HEK293 (cell line): ENCODE data around the gene NCLN.

ENCODE experiments used
- CTCF ChIA-PET: fragments of 350-600 bp; formaldehyde crosslinking; extraction: SDS; loops from one replicate; lab custom pipeline; 2021; ENCODE audit warnings: antibody characterized with exemption; lab: Yijun Ruan, JAX
- POLR2A ChIA-PET: fragments of 300-600 bp; formaldehyde crosslinking; extraction: SDS; loops from one replicate; lab custom pipeline; 2020; ENCODE audit warnings: antibody characterized with exemption, inconsistent platforms; lab: Yijun Ruan, JAX
- H3K27ac ChIP-seq: fragments of 200-500 bp; sonication (Bioruptor generic); 2 replicates; pipeline ENCODE4 v1.5.1; 2014; ENCODE audit warnings: low read depth, low read length, control low read depth, inconsistent platforms; ENCODE audit errors: extremely low read depth
- H3K36me3 ChIP-seq, 2 experiments: fragments of 200-500 bp in 1 of 2; sonication (Bioruptor generic) in 1 of 2; 1 replicate in 1 of 2; 2 replicates in 1 of 2; pipeline ENCODE4 v1.5.1; 2014 to 2017; ENCODE audit warnings: inconsistent platforms in 2 of 2, low read length in 2 of 2; ENCODE audit not compliant: control insufficient read depth in 2 of 2, insufficient read depth in 1 of 2
- H3K4me1 ChIP-seq: fragments of 200-500 bp; sonication (Bioruptor generic); 2 replicates; pipeline ENCODE4 v1.5.1; 2014; ENCODE audit warnings: mild to moderate bottlenecking, low read length, inconsistent platforms; ENCODE audit not compliant: control insufficient read depth, insufficient read depth
- H3K4me3 ChIP-seq: 2 replicates; pipeline ENCODE4 v1.5.1; 2011; ENCODE audit warnings: low read depth, mild to moderate bottlenecking, control low read depth, low read length, moderate library complexity
- H3K9me3 ChIP-seq: fragments of 200-500 bp; sonication (Bioruptor generic); 2 replicates; pipeline ENCODE4 v1.5.1; 2014; ENCODE audit warnings: low read depth, low read length, inconsistent platforms; ENCODE audit not compliant: control insufficient read depth, insufficient read depth
- GLIS1 ChIP-seq: fragments of 450-650 bp; formaldehyde crosslinking; IDR thresholded peaks from 2 replicates; pipeline ENCODE4 v1.5.1; 2016; ENCODE audit warnings: missing biosample characterization, missing genetic modification characterization
- GLIS2 ChIP-seq: fragments of 450-650 bp; formaldehyde crosslinking; IDR thresholded peaks from 2 replicates; pipeline ENCODE4 v1.5.1; 2016; ENCODE audit warnings: missing biosample characterization, missing genetic modification characterization
- SP2 ChIP-seq: fragments of 450-650 bp; formaldehyde crosslinking; IDR thresholded peaks from 2 replicates; pipeline ENCODE4 v1.5.1; 2016; ENCODE audit warnings: missing biosample characterization, missing genetic modification characterization
- TRIM28 ChIP-seq: IDR thresholded peaks from 2 replicates; pipeline ENCODE4 v1.6.1; 2011; ENCODE audit warnings: low read length, control low read depth, borderline replicate concordance
- ZFP37 ChIP-seq: fragments of 450-650 bp; formaldehyde crosslinking; IDR thresholded peaks from 2 replicates; pipeline ENCODE4 v1.5.1; 2016; ENCODE audit warnings: missing biosample characterization, missing genetic modification characterization
- ZFP69B ChIP-seq: fragments of 450-650 bp; formaldehyde crosslinking; IDR thresholded peaks from 2 replicates; pipeline ENCODE4 v1.5.1; 2016; ENCODE audit warnings: missing biosample characterization, missing genetic modification characterization
- ZNF223 ChIP-seq: fragments of 450-650 bp; formaldehyde crosslinking; IDR thresholded peaks from 2 replicates; pipeline ENCODE4 v1.5.1; 2016; ENCODE audit warnings: missing biosample characterization, missing genetic modification characterization
- ZNF335 ChIP-seq: fragments of 450-650 bp; formaldehyde crosslinking; conservative IDR thresholded peaks from 2 replicates; pipeline ENCODE4 v1.5.1; 2016; ENCODE audit warnings: missing biosample characterization, missing genetic modification characterization
- ZNF416 ChIP-seq: fragments of 450-650 bp; formaldehyde crosslinking; IDR thresholded peaks from 2 replicates; pipeline ENCODE4 v1.5.1; 2016; ENCODE audit warnings: missing biosample characterization, missing genetic modification characterization
- ZNF785 ChIP-seq: fragments of 450-650 bp; formaldehyde crosslinking; IDR thresholded peaks from 2 replicates; pipeline ENCODE4 v1.5.1; 2016; ENCODE audit warnings: missing biosample characterization, missing genetic modification characterization
- TF ChIP-seq, protein P1 (sequence below): fragments of 450-650 bp; formaldehyde crosslinking; IDR thresholded peaks from 2 replicates; pipeline ENCODE4 v1.5.1; 2016; ENCODE audit warnings: missing biosample characterization, missing genetic modification characterization
- TF ChIP-seq, protein P2 (sequence below): fragments of 450-650 bp; formaldehyde crosslinking; IDR thresholded peaks from 2 replicates; pipeline ENCODE4 v1.5.1; 2016; ENCODE audit warnings: missing biosample characterization, missing genetic modification characterization
- TF ChIP-seq, protein P3 (sequence below): IDR thresholded peaks from 2 replicates; pipeline ENCODE4 v1.6.1; 2011; ENCODE audit warnings: mild to moderate bottlenecking, low read depth, low read length, borderline replicate concordance
- TF ChIP-seq, protein P4 (sequence below): fragments of 450-650 bp; formaldehyde crosslinking; IDR thresholded peaks from 2 replicates; pipeline ENCODE4 v1.5.1; 2017; ENCODE audit warnings: missing biosample characterization, mild to moderate bottlenecking, missing genetic modification characterization, moderate library complexity
- TF ChIP-seq, protein P5 (sequence below): fragments of 450-650 bp; formaldehyde crosslinking; IDR thresholded peaks from 2 replicates; pipeline ENCODE4 v1.5.1; 2017; ENCODE audit warnings: missing biosample characterization, missing genetic modification characterization
- TF ChIP-seq, protein P6 (sequence below): fragments of 450-650 bp; formaldehyde crosslinking; conservative IDR thresholded peaks from 2 replicates; pipeline ENCODE4 v1.5.1; 2016; ENCODE audit warnings: low read depth, missing biosample characterization, missing genetic modification characterization

Gene NCLN

DNA sequence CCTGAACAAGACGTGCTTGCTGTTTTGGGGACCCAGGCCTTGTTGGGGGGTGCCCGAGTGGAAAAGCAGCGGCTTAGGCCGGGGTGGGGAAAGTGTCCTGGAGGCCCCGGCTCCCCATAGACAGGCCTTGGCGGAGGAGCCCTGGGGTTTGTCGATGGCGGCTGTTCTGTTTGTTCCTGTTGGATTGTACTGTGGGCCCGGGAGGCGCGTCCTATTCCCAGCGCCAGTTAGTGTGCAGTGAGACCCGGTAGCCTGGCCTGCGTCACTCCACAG, 11.1 kb downstream of the NCLN start:
- peaks cover 0 to 57% of the 10 kb centered on the region in 2 experiments; a peak in 2 of 3 replicates for H3K36me3 ChIP-seq

DNA sequence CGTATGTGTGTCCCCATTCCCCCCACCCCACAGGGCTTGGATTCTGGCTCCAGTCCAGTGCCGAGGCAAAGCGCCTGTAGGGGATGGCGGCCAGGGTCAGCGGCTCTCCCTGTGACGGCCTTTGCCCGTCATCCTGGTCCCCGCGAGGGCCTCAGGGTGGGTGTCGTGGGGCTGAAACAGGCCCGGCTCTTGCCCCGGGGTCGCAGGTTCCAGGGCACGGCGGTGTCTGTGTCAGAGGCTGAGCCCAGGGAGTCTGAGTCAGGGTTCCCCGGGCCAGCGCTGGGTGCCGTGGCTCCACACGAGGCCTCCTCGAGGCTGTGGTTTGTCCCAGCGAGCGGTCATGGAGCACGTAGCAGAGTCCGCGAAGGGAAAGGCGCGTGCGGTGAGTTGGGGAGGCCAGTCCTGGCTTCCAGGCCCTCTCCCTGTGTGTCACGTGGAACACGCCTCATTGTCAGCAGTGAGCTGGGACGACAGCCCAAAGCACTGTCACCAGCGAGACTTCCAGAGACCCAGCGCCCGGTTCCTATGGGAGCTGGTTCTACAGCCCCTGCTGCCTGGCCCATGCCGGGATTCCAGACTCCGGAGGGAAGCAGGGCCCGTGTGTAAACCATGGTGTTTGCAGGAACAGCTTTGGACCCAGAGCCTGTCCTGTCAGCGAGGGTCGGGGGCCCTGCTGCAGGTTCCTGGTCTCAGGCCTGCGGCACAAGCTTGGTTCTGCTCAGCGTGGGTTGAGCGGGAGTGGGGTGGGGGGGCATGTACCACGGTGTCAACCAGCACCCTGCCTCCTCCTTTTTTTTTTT, 13.4 kb downstream of the NCLN start:
- Histone ChIP-seq H3K9me3 (no peaks in the 10 kb centered on the region), H3K4me1 (no peaks in the 10 kb centered on the region), H3K27ac (no peak overlapping the region), H3K36me3 (peaks cover 0 to 68% of the 10 kb centered on the region in 2 experiments; a peak in 2 of 3 replicates), H3K4me3 (no peak overlapping the region)
- TF ChIP-seq SP2 (tag by site-specific recombination) = 0 out of 2 replicates have a peak, but pooled peaks have one; percentile 1
- TF ChIP-seq, protein P1, sequence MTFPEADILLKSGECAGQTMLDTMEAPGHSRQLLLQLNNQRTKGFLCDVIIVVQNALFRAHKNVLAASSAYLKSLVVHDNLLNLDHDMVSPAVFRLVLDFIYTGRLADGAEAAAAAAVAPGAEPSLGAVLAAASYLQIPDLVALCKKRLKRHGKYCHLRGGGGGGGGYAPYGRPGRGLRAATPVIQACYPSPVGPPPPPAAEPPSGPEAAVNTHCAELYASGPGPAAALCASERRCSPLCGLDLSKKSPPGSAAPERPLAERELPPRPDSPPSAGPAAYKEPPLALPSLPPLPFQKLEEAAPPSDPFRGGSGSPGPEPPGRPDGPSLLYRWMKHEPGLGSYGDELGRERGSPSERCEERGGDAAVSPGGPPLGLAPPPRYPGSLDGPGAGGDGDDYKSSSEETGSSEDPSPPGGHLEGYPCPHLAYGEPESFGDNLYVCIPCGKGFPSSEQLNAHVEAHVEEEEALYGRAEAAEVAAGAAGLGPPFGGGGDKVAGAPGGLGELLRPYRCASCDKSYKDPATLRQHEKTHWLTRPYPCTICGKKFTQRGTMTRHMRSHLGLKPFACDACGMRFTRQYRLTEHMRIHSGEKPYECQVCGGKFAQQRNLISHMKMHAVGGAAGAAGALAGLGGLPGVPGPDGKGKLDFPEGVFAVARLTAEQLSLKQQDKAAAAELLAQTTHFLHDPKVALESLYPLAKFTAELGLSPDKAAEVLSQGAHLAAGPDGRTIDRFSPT (tag by site-specific recombination) = no peak
- ChIA-PET CTCF (no interaction called here), POLR2A (no interaction called here)

More for the DNA sequence above, 11.1 kb downstream of the NCLN start:
- H3K27ac ChIP-seq = no peak overlapping the region
- ChIA-PET CTCF (interaction anchor here (0.6 kb wide), 2 partner anchors 11 to 275 kb away, joined by 3 read pairs; no protein-coding TSS in a partner anchor), POLR2A (no interaction called here)
- H3K4me3 ChIP-seq = no peak overlapping the region
- no peaks in the 10 kb centered on the region for H3K4me1 ChIP-seq
- no peaks in the 10 kb centered on the region for H3K9me3 ChIP-seq
- TF ChIP-seq ZNF223 (tag by site-specific recombination) (no peak), ZNF416 (tag by site-specific recombination) (no peak), ZFP69B (no peak), ZNF785 (no peak)
- TF ChIP-seq, protein P2, sequence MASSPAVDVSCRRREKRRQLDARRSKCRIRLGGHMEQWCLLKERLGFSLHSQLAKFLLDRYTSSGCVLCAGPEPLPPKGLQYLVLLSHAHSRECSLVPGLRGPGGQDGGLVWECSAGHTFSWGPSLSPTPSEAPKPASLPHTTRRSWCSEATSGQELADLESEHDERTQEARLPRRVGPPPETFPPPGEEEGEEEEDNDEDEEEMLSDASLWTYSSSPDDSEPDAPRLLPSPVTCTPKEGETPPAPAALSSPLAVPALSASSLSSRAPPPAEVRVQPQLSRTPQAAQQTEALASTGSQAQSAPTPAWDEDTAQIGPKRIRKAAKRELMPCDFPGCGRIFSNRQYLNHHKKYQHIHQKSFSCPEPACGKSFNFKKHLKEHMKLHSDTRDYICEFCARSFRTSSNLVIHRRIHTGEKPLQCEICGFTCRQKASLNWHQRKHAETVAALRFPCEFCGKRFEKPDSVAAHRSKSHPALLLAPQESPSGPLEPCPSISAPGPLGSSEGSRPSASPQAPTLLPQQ (tag by site-specific recombination) = no peak
- TF ChIP-seq, protein P3, sequence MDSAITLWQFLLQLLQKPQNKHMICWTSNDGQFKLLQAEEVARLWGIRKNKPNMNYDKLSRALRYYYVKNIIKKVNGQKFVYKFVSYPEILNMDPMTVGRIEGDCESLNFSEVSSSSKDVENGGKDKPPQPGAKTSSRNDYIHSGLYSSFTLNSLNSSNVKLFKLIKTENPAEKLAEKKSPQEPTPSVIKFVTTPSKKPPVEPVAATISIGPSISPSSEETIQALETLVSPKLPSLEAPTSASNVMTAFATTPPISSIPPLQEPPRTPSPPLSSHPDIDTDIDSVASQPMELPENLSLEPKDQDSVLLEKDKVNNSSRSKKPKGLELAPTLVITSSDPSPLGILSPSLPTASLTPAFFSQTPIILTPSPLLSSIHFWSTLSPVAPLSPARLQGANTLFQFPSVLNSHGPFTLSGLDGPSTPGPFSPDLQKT = no peak
- TF ChIP-seq, protein P4, sequence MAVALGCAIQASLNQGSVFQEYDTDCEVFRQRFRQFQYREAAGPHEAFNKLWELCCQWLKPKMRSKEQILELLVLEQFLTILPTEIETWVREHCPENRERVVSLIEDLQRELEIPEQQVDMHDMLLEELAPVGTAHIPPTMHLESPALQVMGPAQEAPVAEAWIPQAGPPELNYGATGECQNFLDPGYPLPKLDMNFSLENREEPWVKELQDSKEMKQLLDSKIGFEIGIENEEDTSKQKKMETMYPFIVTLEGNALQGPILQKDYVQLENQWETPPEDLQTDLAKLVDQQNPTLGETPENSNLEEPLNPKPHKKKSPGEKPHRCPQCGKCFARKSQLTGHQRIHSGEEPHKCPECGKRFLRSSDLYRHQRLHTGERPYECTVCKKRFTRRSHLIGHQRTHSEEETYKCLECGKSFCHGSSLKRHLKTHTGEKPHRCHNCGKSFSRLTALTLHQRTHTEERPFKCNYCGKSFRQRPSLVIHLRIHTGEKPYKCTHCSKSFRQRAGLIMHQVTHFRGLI = no peak

DNA sequence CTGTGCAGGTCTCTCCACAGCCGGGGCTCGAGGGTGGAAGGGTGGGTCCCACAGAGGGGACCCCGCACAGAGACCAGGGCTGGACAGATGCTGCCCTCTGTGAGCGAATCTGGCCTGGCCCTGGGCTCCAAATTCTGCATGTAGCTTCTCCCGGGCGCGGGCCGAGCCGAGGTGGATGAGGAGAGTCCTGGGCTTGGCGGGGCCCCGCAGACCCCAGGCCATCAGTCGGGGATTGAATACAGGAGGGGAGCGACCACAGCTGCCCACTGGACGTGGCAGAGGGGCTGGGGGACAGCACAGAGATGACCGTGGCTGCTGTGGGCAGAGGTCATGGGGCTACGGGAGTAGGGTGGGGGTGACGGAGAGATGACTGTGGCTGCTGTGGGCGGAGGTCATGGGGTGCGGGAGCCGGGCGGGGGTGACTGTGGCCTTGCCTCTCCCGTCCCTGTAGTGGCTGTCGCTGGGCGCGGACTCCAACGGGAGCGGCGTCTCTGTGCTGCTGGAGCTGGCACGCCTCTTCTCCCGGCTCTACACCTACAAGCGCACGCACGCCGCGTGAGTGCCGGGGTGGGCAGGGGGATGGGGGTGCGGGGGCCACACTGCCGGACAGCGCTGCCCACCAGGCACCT, 15.5 kb downstream of the NCLN start:
- CTCF ChIA-PET = no interaction called here
- TF ChIP-seq, protein P5, sequence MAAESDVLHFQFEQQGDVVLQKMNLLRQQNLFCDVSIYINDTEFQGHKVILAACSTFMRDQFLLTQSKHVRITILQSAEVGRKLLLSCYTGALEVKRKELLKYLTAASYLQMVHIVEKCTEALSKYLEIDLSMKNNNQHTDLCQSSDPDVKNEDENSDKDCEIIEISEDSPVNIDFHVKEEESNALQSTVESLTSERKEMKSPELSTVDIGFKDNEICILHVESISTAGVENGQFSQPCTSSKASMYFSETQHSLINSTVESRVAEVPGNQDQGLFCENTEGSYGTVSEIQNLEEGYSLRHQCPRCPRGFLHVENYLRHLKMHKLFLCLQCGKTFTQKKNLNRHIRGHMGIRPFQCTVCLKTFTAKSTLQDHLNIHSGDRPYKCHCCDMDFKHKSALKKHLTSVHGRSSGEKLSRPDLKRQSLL (tag by site-specific recombination) = no peak
- TF ChIP-seq TRIM28 (no peak), GLIS1 (tag by site-specific recombination) (no peak), GLIS2 (tag by site-specific recombination) (no peak), ZFP37 (no peak), ZNF335 (tag by site-specific recombination) (no peak)
- TF ChIP-seq, protein P6, sequence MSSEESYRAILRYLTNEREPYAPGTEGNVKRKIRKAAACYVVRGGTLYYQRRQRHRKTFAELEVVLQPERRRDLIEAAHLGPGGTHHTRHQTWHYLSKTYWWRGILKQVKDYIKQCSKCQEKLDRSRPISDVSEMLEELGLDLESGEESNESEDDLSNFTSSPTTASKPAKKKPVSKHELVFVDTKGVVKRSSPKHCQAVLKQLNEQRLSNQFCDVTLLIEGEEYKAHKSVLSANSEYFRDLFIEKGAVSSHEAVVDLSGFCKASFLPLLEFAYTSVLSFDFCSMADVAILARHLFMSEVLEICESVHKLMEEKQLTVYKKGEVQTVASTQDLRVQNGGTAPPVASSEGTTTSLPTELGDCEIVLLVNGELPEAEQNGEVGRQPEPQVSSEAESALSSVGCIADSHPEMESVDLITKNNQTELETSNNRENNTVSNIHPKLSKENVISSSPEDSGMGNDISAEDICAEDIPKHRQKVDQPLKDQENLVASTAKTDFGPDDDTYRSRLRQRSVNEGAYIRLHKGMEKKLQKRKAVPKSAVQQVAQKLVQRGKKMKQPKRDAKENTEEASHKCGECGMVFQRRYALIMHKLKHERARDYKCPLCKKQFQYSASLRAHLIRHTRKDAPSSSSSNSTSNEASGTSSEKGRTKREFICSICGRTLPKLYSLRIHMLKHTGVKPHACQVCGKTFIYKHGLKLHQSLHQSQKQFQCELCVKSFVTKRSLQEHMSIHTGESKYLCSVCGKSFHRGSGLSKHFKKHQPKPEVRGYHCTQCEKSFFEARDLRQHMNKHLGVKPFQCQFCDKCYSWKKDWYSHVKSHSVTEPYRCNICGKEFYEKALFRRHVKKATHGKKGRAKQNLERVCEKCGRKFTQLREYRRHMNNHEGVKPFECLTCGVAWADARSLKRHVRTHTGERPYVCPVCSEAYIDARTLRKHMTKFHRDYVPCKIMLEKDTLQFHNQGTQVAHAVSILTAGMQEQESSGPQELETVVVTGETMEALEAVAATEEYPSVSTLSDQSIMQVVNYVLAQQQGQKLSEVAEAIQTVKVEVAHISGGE (tag by site-specific recombination) = no peak

More for the DNA sequence above, 15.5 kb downstream of the NCLN start:
- H3K27ac ChIP-seq = no peak overlapping the region
- no peaks in the 10 kb centered on the region for H3K9me3 ChIP-seq
- no peak overlapping the region for H3K4me3 ChIP-seq
- no peaks in the 10 kb centered on the region for H3K4me1 ChIP-seq
- POLR2A ChIA-PET = no interaction called here
- H3K36me3 ChIP-seq = peaks cover 0 to 70% of the 10 kb centered on the region in 2 experiments; a peak in 2 of 3 replicates
